Gastrocnemius medialis (tissue), 4 donors: ENCODE data around the gene DENND4C.

Source experiments
- POLR2A ChIP-seq, 2 donors: fragments of 450-650 bp; IDR thresholded peaks; one replicate each; pipeline ENCODE4 v1.6.1; 2017; ENCODE audit warnings: antibody characterized with exemption in 2 of 2, mild to moderate bottlenecking in 2 of 2, moderate library complexity in 2 of 2
- TF ChIP-seq, protein P1 (sequence below), 5 experiments: fragments of 450-650 bp in 3 of 5; fragments of 200-600 bp in 2 of 5; sonication (generic) in 2 of 5; IDR thresholded peaks in 4 of 5; conservative IDR thresholded peaks in 1 of 5; 1 replicate in 4 of 5; 2 replicates in 1 of 5; pipeline ENCODE4 v1.5.1; 2016 to 2019; ENCODE audit warnings: antibody characterized with exemption in 5 of 5, mild to moderate bottlenecking in 3 of 5, moderate library complexity in 3 of 5

DNA sequence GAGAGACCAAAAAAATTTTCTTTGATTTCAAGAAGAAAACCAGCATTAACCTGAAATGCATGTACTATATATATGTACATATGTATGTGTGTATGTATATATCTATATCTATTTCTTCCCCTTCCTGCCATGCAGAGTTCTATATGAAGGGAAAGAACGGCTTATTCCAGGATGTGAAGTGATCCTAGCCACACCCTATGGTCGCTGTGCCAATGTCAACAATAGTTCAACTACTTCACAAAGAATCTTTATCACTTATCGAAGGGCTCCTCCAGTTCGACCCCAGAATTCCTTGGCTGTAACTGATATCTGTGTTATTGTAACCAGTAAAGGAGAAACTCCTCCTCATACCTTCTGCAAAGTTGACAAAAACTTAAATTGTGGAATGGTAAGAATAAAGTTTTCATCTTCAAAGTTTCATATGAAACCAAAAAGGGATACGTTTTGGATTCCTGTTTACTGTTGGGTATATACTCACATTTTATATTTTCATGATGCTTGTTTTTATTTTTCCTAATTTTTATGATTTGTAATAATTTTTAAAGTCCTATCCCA, 56.2 kb downstream of the DENND4C start:
- no peak for TF ChIP-seq POLR2A (IDR thresholded peaks at IDR 0.05)
- TF ChIP-seq, protein P1, sequence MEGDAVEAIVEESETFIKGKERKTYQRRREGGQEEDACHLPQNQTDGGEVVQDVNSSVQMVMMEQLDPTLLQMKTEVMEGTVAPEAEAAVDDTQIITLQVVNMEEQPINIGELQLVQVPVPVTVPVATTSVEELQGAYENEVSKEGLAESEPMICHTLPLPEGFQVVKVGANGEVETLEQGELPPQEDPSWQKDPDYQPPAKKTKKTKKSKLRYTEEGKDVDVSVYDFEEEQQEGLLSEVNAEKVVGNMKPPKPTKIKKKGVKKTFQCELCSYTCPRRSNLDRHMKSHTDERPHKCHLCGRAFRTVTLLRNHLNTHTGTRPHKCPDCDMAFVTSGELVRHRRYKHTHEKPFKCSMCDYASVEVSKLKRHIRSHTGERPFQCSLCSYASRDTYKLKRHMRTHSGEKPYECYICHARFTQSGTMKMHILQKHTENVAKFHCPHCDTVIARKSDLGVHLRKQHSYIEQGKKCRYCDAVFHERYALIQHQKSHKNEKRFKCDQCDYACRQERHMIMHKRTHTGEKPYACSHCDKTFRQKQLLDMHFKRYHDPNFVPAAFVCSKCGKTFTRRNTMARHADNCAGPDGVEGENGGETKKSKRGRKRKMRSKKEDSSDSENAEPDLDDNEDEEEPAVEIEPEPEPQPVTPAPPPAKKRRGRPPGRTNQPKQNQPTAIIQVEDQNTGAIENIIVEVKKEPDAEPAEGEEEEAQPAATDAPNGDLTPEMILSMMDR (IDR thresholded peaks at IDR 0.05 in 4 of 5, conservative IDR thresholded peaks at IDR 0.05 in 1 of 5): no peak
